Cerebellar nuclear complex (tissue), 1 donor: ENCODE results near the gene NADSYN1.
"Not testable (repeated sequence)": the region's sequence is repeated elsewhere in the genome, so short reads cannot be mapped to it uniquely, and the experiment has no call there.

Experiments
- DNase-seq, 2 experiments: peaks; one replicate each; lab custom pipeline; 2025; lab: John Stamatoyannopoulos, UW

NADSYN1 gene

GRCh38 chr11:71453037-71453917 is at the start of gene NADSYN1:
TSS of gene NADSYN1 (plus strand) at chr11:71453203. CDS start at chr11:71453297, 94 bp downstream.
- peak; percentile 68 to 80 for DNase-seq

GRCh38 chr11:71404209-71404608 is 48.8 kb upstream of the NADSYN1 start:
- no peak for DNase-seq

GRCh38 chr11:71406681-71407080 is 46.3 kb upstream of the NADSYN1 start:
- DNase-seq = no peak

GRCh38 chr11:71407356-71407755 is 45.6 kb upstream of the NADSYN1 start:
- DNase-seq = no peak

- no peak for DNase-seq
Measured at GRCh38 chr11:71408826-71409225, 44.2 kb upstream of the NADSYN1 start.

- no peak for DNase-seq
Measured at GRCh38 chr11:71410363-71410966, 42.5 kb upstream of the NADSYN1 start.

GRCh38 chr11:71414645-71415044 is 38.4 kb upstream of the NADSYN1 start:
- DNase-seq = no peak

GRCh38 chr11:71418643-71419042 is 34.4 kb upstream of the NADSYN1 start:
- DNase-seq = no peak

- DNase-seq = no peak
Measured at GRCh38 chr11:71420455-71421241, 32.4 kb upstream of the NADSYN1 start.

GRCh38 chr11:71421392-71421950 is 31.5 kb upstream of the NADSYN1 start:
- DNase-seq = no peak

GRCh38 chr11:71422318-71422717 is 30.7 kb upstream of the NADSYN1 start:
- not testable (repeated sequence) for DNase-seq

- no peak for DNase-seq
Measured at GRCh38 chr11:71423181-71423790, 29.7 kb upstream of the NADSYN1 start.

- DNase-seq = no peak
Measured at GRCh38 chr11:71425409-71425808, 27.6 kb upstream of the NADSYN1 start.

- DNase-seq = no peak
Measured at GRCh38 chr11:71425860-71426259, 27.1 kb upstream of the NADSYN1 start.

- no peak for DNase-seq
Measured at GRCh38 chr11:71426413-71426812, 26.6 kb upstream of the NADSYN1 start.

- DNase-seq = no peak
Measured at GRCh38 chr11:71428861-71429435, 24.1 kb upstream of the NADSYN1 start.

GRCh38 chr11:71429701-71430100 is 23.3 kb upstream of the NADSYN1 start:
- DNase-seq = no peak

GRCh38 chr11:71430166-71430565 is 22.8 kb upstream of the NADSYN1 start:
- DNase-seq = no peak

- DNase-seq = no peak
Measured at GRCh38 chr11:71431271-71431670, 21.7 kb upstream of the NADSYN1 start.

GRCh38 chr11:71432761-71433647 is 20.0 kb upstream of the NADSYN1 start:
- no peak for DNase-seq
